Measurements from ENCODE around the gene GABRQ.

GRCh38 chrX:152652060-152652459 is 14.4 kb downstream of the GABRQ start:
- TF ChIP-seq TAF1 (IDR thresholded peaks at IDR 0.05; ENCODE audit: low read depth), result no peak
- TF ChIP-seq NFIC (IDR thresholded peaks at IDR 0.05), result no peak
- no peak for TF ChIP-seq REST (IDR thresholded peaks at IDR 0.05; ENCODE audit: low read depth)
- no peak for TF ChIP-seq USF1 (IDR thresholded peaks at IDR 0.05)
- no peak for TF ChIP-seq EP300 (IDR thresholded peaks at IDR 0.05; ENCODE audit: borderline replicate concordance)
- TF ChIP-seq CEBPB (IDR thresholded peaks at IDR 0.05), result no peak
- TF ChIP-seq RAD21 (IDR thresholded peaks at IDR 0.05; ENCODE audit: low read depth), result no peak
- no peak for TF ChIP-seq CREB1 (IDR thresholded peaks at IDR 0.05; ENCODE audit: low read depth)

All from Ishikawa (cell line).